Chondrocyte (in vitro differentiated cells): ENCODE data around the gene RADIL. TPM values are rescaled to one million over a fixed set of nuclear protein-coding genes. Genes with fewer than 3 reads are reported as not detected.

ENCODE experiments used
- DNase-seq: peaks from one replicate; pipeline ENCODE4 v3.0.0; 2021; ENCODE audit warnings: mixed read lengths, low spot score
- H3K27ac Mint-ChIP-seq: one replicate; pipeline ENCODE4 v1.8.0; 2021; ENCODE audit warnings: mild to moderate bottlenecking, moderate library complexity, mixed read lengths; ENCODE audit not compliant: unreplicated experiment
- H3K27me3 Mint-ChIP-seq: 2 replicates; pipeline ENCODE4 v1.8.0; 2021; ENCODE audit warnings: low read depth, mixed read lengths
- H3K36me3 Mint-ChIP-seq: 2 replicates; pipeline ENCODE4 v1.8.0; 2021; ENCODE audit warnings: low read depth, mixed read lengths
- H3K4me1 Mint-ChIP-seq: 2 replicates; pipeline ENCODE4 v1.8.0; 2021; ENCODE audit warnings: low read depth, mild to moderate bottlenecking, mixed read lengths
- H3K4me3 Mint-ChIP-seq: one replicate; pipeline ENCODE4 v1.8.0; 2021; ENCODE audit warnings: mild to moderate bottlenecking, moderate library complexity, mixed read lengths; ENCODE audit not compliant: unreplicated experiment
- H3K9me3 Mint-ChIP-seq: 2 replicates; pipeline ENCODE4 v1.8.0; 2021; ENCODE audit warnings: low read depth, mixed read lengths
- total RNA-seq: library from RNA; stranded (reverse); gene quantifications from 3 replicates; pipeline ENCODE4 v1.2.1, GENCODE V29; 2021
- TF ChIP-seq, protein P1 (sequence below): fragments of 200-600 bp; sonication (generic); IDR thresholded peaks from 2 replicates; pipeline ENCODE4 v1.5.0; 2021; ENCODE audit warnings: antibody characterized with exemption, mild to moderate bottlenecking, moderate library complexity

RADIL gene
- total RNA-seq, 1 donor from 2014 or later, result 1.2 TPM

GRCh38 chr7:4868493-4868892, 15.0 kb downstream of the RADIL start:
- Mint-ChIP-seq H3K36me3 (peaks cover 4% of the 10 kb centered on the region), H3K27ac (no peak overlapping the region), H3K4me3 (no peak overlapping the region), H3K9me3 (peaks cover 4% of the 10 kb centered on the region), H3K4me1 (peaks cover 13% of the 10 kb centered on the region), H3K27me3 (peaks cover 15% of the 10 kb centered on the region)
- DNase-seq, result no peak
- TF ChIP-seq, protein P1, sequence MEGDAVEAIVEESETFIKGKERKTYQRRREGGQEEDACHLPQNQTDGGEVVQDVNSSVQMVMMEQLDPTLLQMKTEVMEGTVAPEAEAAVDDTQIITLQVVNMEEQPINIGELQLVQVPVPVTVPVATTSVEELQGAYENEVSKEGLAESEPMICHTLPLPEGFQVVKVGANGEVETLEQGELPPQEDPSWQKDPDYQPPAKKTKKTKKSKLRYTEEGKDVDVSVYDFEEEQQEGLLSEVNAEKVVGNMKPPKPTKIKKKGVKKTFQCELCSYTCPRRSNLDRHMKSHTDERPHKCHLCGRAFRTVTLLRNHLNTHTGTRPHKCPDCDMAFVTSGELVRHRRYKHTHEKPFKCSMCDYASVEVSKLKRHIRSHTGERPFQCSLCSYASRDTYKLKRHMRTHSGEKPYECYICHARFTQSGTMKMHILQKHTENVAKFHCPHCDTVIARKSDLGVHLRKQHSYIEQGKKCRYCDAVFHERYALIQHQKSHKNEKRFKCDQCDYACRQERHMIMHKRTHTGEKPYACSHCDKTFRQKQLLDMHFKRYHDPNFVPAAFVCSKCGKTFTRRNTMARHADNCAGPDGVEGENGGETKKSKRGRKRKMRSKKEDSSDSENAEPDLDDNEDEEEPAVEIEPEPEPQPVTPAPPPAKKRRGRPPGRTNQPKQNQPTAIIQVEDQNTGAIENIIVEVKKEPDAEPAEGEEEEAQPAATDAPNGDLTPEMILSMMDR, result no peak

DNA sequence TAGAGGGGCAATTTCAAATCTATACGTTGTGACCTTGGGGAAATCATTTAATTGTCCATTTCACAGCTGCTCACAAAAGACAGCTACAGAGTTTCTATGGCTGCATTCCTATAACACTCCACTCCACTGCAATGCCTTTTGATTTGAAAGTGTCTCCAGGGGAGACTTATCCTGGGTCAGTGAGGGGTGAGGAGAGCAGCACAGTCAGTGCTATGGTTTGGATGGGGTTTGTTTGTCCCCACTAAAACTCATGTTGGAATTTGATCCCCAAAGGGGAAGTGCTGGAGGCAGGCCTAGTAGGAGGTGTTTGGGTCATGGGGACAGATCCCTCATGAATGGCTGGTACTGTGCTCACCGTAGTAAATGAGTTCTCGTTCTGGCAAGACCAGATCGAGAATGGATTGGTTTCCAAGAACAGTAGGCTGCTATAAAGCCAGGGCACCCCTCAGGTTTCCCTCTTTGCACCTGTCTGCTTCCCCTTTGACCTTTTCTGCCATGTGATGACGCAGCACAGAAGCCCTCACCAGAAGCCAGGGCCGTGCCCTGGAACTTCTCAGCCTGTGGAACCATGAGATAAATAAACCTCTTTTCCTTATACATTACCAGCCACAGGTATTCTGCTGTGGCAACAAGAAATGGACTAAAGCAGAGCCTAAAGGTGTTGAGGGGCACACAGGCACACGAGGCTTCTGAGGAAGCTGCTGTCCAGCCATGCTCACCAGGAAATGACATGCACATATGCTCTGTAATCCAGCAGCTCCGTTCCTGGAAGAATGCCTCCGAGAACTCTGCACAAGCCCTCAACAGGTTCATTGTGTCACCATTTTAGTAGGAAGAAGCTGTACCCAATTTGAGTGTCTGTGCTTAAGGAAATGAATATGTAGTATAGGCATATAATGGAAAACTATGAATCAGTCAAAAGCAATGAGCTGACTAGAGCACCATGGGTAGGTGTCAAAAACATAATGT, 16.7 kb downstream of the RADIL start:
- H3K4me3 Mint-ChIP-seq, result no peak overlapping the region
- TF ChIP-seq, protein P1, result no peak
- DNase-seq, result no peak
- no peak overlapping the region for H3K27ac Mint-ChIP-seq
- H3K4me1 Mint-ChIP-seq, result peaks cover 9% of the 10 kb centered on the region
- H3K9me3 Mint-ChIP-seq, result peaks cover 12% of the 10 kb centered on the region
- H3K36me3 Mint-ChIP-seq, result peaks cover 9% of the 10 kb centered on the region
- peaks cover 18% of the 10 kb centered on the region for H3K27me3 Mint-ChIP-seq

GRCh38 chr7:4862156-4862555, 21.4 kb downstream of the RADIL start:
- Mint-ChIP-seq H3K27me3 (peaks cover 23% of the 10 kb centered on the region), H3K9me3 (peaks cover 11% of the 10 kb centered on the region), H3K36me3 (peaks cover 9% of the 10 kb centered on the region), H3K4me3 (no peak overlapping the region), H3K4me1 (no peaks in the 10 kb centered on the region), H3K27ac (no peak overlapping the region)
- DNase-seq, result peak; percentile 44
- TF ChIP-seq, protein P1, result no peak

- TF ChIP-seq, protein P1, result no peak
- no peaks in the 10 kb centered on the region for H3K4me1 Mint-ChIP-seq
- H3K9me3 Mint-ChIP-seq, result peaks cover 13% of the 10 kb centered on the region
- H3K27me3 Mint-ChIP-seq, result peaks cover 23% of the 10 kb centered on the region
- H3K27ac Mint-ChIP-seq, result no peak within 1 kb of the TSS
- H3K36me3 Mint-ChIP-seq, result peaks cover 9% of the 10 kb centered on the region
- DNase-seq, result peak; percentile 86
- H3K4me3 Mint-ChIP-seq, result no peak within 1 kb of the TSS
Observed at GRCh38 chr7:4861673-4862072, 21.8 kb downstream of the RADIL start, which contains the start of gene PAPOLB. Gene PAPOLB, minus strand, starts transcription at chr7:4862030. Its CDS starts 220 bp downstream, at chr7:4861810.

GRCh38 chr7:4861227-4861626, 22.3 kb downstream of the RADIL start:
- Mint-ChIP-seq H3K27ac (no peak overlapping the region), H3K9me3 (peaks cover 13% of the 10 kb centered on the region), H3K36me3 (peaks cover 9% of the 10 kb centered on the region), H3K4me1 (no peaks in the 10 kb centered on the region), H3K4me3 (no peak overlapping the region), H3K27me3 (peaks cover 23% of the 10 kb centered on the region)
- DNase-seq, result no peak
- TF ChIP-seq, protein P1, result no peak
